ENCODE measurements around the gene ZFHX3. TPM values are rescaled to one million over a fixed set of nuclear protein-coding genes. Genes with fewer than 3 reads are reported as not detected.
A peak's percentile ranks its signal among the peaks of the same experiment; 100 is the strongest.

The ZFHX3 gene
- total RNA-seq, 1 experiment from 2014 or later = 1.5 TPM

- Histone ChIP-seq H4K5ac (ENCODE audit: insufficient read length, low read depth, low read length) (no peak overlapping the region), H3K79me2 (ENCODE audit: insufficient read depth, low read length) (no peaks in the 10 kb centered on the region), H3K23ac (ENCODE audit: insufficient read length, low read depth, low read length) (no peak overlapping the region), H4K8ac (replicated peaks; ENCODE audit: insufficient read length, low read depth, low read length) (no peak overlapping the region), H2BK20ac (ENCODE audit: low read depth, low read length, poor library complexity, severe bottlenecking) (no peak overlapping the region), H3K27me3 (ENCODE audit: insufficient read depth, low read length) (peaks cover 61% of the 10 kb centered on the region), H3K23me2 (ENCODE audit: insufficient read length, low read depth, low read length, poor library complexity, severe bottlenecking) (peaks cover 3% of the 10 kb centered on the region), H2BK12ac (ENCODE audit: insufficient read length, low read depth, low read length) (no peak overlapping the region), H3K4me1 (ENCODE audit: insufficient read depth, low read length) (peaks cover 23% of the 10 kb centered on the region; the same call in 1 of the 2 replicates), H3K4ac (ENCODE audit: low read depth, low read length) (no peak overlapping the region), H3K14ac (ENCODE audit: insufficient read depth, low read length) (no peak overlapping the region), H2BK5ac (ENCODE audit: insufficient read length, low read length) (no peak overlapping the region), H3K4me2 (ENCODE audit: insufficient read depth, insufficient read length, low read length) (peak overlapping the region; percentile 29), H3K56ac (ENCODE audit: insufficient read length, low read depth, low read length) (no peak overlapping the region), H2AK5ac (ENCODE audit: insufficient read length, low read length) (no peak overlapping the region), H3K9me3 (ENCODE audit: control insufficient read depth, low read depth, low read length) (no peaks in the 10 kb centered on the region), H2BK120ac (ENCODE audit: low read depth, low read length, poor library complexity, severe bottlenecking) (no peak overlapping the region), H4K91ac (ENCODE audit: insufficient read length, low read depth, low read length) (no peak overlapping the region), H4K20me1 (ENCODE audit: control insufficient read depth, insufficient read depth, insufficient read length) (no peaks in the 10 kb centered on the region), H3K27ac (ENCODE audit: insufficient read length, low read depth, low read length) (no peak overlapping the region), H3K9ac (ENCODE audit: extremely low read depth, insufficient read length, low read length) (no peak overlapping the region), H3K79me1 (ENCODE audit: insufficient read depth, low read depth, low read length, poor library complexity, severe bottlenecking) (no peaks in the 10 kb centered on the region), H3K18ac (ENCODE audit: insufficient read length, low read depth, low read length) (no peak overlapping the region), H3T11ph (ENCODE audit: low read length) (no peak overlapping the region), H2BK15ac (ENCODE audit: low read depth, low read length) (no peak overlapping the region), H2AFZ (ENCODE audit: low read length) (no peak overlapping the region)
- no peak for DNase-seq
- Mint-ChIP-seq H3K4me1 (peaks cover 86 to 90% of the 10 kb centered on the region in 2 experiments), H3K9me3 (peaks cover 2 to 11% of the 10 kb centered on the region in 2 experiments; a peak in 2 of 5 replicates), H3K4me3 (peak overlapping the region in 1 of 2 experiments; percentile 68; a peak in 1 of 5 replicates), H3K27me3 (ENCODE audit: low read depth) (peaks cover 97% of the 10 kb centered on the region), H3K27ac (no peak overlapping the region), H3K36me3 (ENCODE audit: insufficient read depth in 1 of 3, low read depth in 3 of 3) (peaks cover 0 to 2% (median 0%) of the 10 kb centered on the region in 3 experiments; a peak in 3 of 7 replicates)
- no peak for TF ChIP-seq CTCF (conservative IDR thresholded peaks at IDR 0.05)
- no CpG with 5 or more reads among the region's 5 CpGs for WGBS (ENCODE audit: extremely low coverage, insufficient read length, low lambda C conversion rate)
Measured at GRCh38 chr16:73037331-73037745, 10.6 kb downstream of the ZFHX3 start.

All from H9 (cell line).